ENCODE measurements around the gene UQCC2.

The UQCC2 gene

GRCh38 chr6:33658982-33659689 lies 52.4 kb downstream of the UQCC2 start:
- DNase-seq (ENCODE audit: low spot score): no peak
- no peak for TF ChIP-seq CTCF (IDR thresholded peaks at IDR 0.05; ENCODE audit: extremely low read depth, missing control alignments)

GRCh38 chr6:33656844-33657243 lies 54.7 kb downstream of the UQCC2 start:
- no peak for DNase-seq (ENCODE audit: low spot score)
- TF ChIP-seq CTCF (IDR thresholded peaks at IDR 0.05; ENCODE audit: extremely low read depth, missing control alignments): no peak

- DNase-seq (ENCODE audit: low spot score): no peak
- no peak for TF ChIP-seq CTCF (IDR thresholded peaks at IDR 0.05; ENCODE audit: extremely low read depth, missing control alignments)
These were observed 56.5 kb downstream of the UQCC2 start for GRCh38 chr6:33654831-33655554.

GRCh38 chr6:33652002-33652401 lies 59.5 kb downstream of the UQCC2 start:
- TF ChIP-seq CTCF (IDR thresholded peaks at IDR 0.05; ENCODE audit: extremely low read depth, missing control alignments): no peak
- DNase-seq (ENCODE audit: low spot score): no peak

GRCh38 chr6:33651403-33651802 lies 60.1 kb downstream of the UQCC2 start:
- no peak for DNase-seq (ENCODE audit: low spot score)
- no peak for TF ChIP-seq CTCF (IDR thresholded peaks at IDR 0.05; ENCODE audit: extremely low read depth, missing control alignments)
